Measurements from ENCODE around the gene PATJ. TPM values are rescaled to one million over a fixed set of nuclear protein-coding genes. Genes with fewer than 3 reads are reported as not detected.

PATJ gene
- total and polyA plus RNA-seq, 2 donors (not counting 3 experiments of a cell fraction or from before 2014, with no cell fraction given): 1.1 to 3.0 TPM

DNA sequence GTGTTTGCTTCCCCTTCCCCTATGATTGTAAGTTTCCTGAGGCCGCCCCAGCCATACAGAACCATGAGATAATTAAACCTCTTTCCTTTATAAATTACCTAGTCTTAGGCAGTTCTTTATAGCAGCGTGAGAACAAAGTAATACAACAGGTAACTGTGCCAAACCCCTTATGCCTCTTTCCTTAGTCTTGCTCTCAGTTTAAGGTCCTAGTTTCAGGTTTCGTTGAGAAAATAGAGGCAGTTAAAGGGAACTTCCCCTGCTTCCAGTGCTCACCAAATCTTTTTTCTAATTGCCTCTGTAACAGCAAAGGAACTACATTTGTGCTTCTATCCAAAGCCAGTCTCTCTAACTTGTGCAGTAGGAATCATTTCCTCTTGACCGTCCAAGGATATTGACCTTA, 164.8 kb downstream of the PATJ start:
- Histone ChIP-seq H3K4me2 (ENCODE audit: insufficient read depth, low read length) (no peak overlapping the region), H3K27me3 (ENCODE audit: control insufficient read depth in 2 of 2, insufficient read depth in 2 of 2, low read length in 2 of 2) (no peaks in the 10 kb centered on the region), H3K36me3 (ENCODE audit: control insufficient read depth in 2 of 2, extremely low read depth in 1 of 2, insufficient read depth in 2 of 2, low read length in 2 of 2) (no peaks in the 10 kb centered on the region), H3K27ac (ENCODE audit: insufficient read depth, low read depth, low read length) (no peak overlapping the region), H3K79me2 (ENCODE audit: control insufficient read depth, insufficient read depth, low read length) (no peaks in the 10 kb centered on the region), H3K9ac (replicated peaks; ENCODE audit: extremely low read depth, insufficient read depth, low read length) (no peak overlapping the region), H4K20me1 (replicated peaks; ENCODE audit: control insufficient read depth, extremely low read depth, insufficient read depth, low read length) (no peaks in the 10 kb centered on the region), H3K4me1 (ENCODE audit: control insufficient read depth, extremely low read depth, insufficient read depth, low read length) (no peaks in the 10 kb centered on the region), H3K9me3 (replicated peaks; ENCODE audit: control insufficient read depth, insufficient read depth, low read length) (no peaks in the 10 kb centered on the region), H3K9me1 (replicated peaks; ENCODE audit: control insufficient read depth, extremely low read depth, insufficient read depth, low read length) (no peaks in the 10 kb centered on the region), H2AFZ (ENCODE audit: low read depth, low read length) (no peak overlapping the region), H3K4me3 (replicated peaks in 1 of 3; ENCODE audit: insufficient read depth in 1 of 3, low read depth in 1 of 3, low read length in 3 of 3) (no peak overlapping the region)
- TF ChIP-seq POLR2AphosphoS5 (IDR thresholded peaks at IDR 0.05; ENCODE audit: insufficient read depth, low read depth, low read length) (no peak), JUN (IDR thresholded peaks at IDR 0.05; ENCODE audit: borderline replicate concordance, insufficient read depth, insufficient read length, low read depth) (no peak), FOS (IDR thresholded peaks at IDR 0.05; ENCODE audit: borderline replicate concordance, insufficient read depth, low read length) (no peak), MYC (IDR thresholded peaks at IDR 0.05; ENCODE audit: low read depth, low read length) (no peak), POLR2A (IDR thresholded peaks at IDR 0.05; ENCODE audit: low read depth, low read length) (no peak), EZH2 (IDR thresholded peaks at IDR 0.05; ENCODE audit: borderline replicate concordance, low read depth, low read length, severe bottlenecking) (no peak), GATA2 (IDR thresholded peaks at IDR 0.05; ENCODE audit: insufficient read depth, insufficient read length, low read depth, low read length) (no peak)
- TF ChIP-seq, protein P1, sequence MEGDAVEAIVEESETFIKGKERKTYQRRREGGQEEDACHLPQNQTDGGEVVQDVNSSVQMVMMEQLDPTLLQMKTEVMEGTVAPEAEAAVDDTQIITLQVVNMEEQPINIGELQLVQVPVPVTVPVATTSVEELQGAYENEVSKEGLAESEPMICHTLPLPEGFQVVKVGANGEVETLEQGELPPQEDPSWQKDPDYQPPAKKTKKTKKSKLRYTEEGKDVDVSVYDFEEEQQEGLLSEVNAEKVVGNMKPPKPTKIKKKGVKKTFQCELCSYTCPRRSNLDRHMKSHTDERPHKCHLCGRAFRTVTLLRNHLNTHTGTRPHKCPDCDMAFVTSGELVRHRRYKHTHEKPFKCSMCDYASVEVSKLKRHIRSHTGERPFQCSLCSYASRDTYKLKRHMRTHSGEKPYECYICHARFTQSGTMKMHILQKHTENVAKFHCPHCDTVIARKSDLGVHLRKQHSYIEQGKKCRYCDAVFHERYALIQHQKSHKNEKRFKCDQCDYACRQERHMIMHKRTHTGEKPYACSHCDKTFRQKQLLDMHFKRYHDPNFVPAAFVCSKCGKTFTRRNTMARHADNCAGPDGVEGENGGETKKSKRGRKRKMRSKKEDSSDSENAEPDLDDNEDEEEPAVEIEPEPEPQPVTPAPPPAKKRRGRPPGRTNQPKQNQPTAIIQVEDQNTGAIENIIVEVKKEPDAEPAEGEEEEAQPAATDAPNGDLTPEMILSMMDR (IDR thresholded peaks at IDR 0.05; ENCODE audit: extremely low read depth in 1 of 2, insufficient read depth in 1 of 2, low read depth in 1 of 2, low read length in 2 of 2): no peak
- TF ChIP-seq, protein P2, sequence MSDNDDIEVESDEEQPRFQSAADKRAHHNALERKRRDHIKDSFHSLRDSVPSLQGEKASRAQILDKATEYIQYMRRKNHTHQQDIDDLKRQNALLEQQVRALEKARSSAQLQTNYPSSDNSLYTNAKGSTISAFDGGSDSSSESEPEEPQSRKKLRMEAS (IDR thresholded peaks at IDR 0.05; ENCODE audit: insufficient read depth, insufficient read length): no peak
- DNase-seq (ENCODE audit: low read depth, low spot score) (no peak), FAIRE-seq (no peak)
- dilution Hi-C loops (cut with MboI; ENCODE audit: extremely low pct_ligation_motif_present, low sequenced_read_pairs): no loop called here
- no TSS peak for BruUV-seq (replicated peaks)
- intact Hi-C loops (cut with micrococcal nuclease): no loop called here
- ChIA-PET POLR2A (no interaction called here), CTCF (no interaction called here)

Measured in endothelial cell of umbilical vein (primary cell).